ENCODE data around the gene CCDC88C.

The CCDC88C gene

DNA sequence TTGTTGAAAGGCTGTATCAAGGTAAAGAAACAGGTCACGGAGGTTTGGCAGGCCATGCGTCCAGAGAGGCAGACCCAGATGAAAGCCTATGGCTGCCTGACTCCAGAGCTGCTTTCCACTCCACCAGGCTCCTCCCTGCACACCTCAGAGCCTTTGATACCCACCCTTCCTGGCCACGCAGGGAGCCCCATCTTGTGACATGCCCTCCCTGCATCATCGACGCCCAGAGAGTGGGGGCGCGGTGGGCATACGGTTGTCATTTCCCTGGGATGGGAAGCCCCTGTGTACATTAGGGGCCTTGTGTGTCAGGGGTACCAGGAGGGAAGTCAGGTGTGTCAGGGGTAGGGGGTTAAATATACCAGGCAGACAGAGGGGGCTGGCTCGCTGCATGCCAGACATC lies 142.8 kb downstream of the CCDC88C start:
- Histone ChIP-seq H3K27me3 (ENCODE audit: control insufficient read depth in 5 of 5, insufficient read depth in 4 of 5, low read length in 5 of 5) (no peaks in the 10 kb centered on the region), H3K27ac (ENCODE audit: low read depth, low read length) (no peak overlapping the region), H3K36me3 (ENCODE audit: control insufficient read depth in 5 of 5, insufficient read depth in 5 of 5, low read length in 5 of 5) (peaks cover 0 to 57% (median 33%) of the 10 kb centered on the region in 5 donors), H3K4me1 (ENCODE audit: control insufficient read depth in 5 of 5, insufficient read depth in 5 of 5, low read length in 5 of 5) (peaks cover 3 to 5% (median 3%) of the 10 kb centered on the region in 5 donors), H3K9me3 (ENCODE audit: control insufficient read depth in 5 of 5, low read length in 5 of 5) (no peaks in the 10 kb centered on the region), H3K4me3 (ENCODE audit: low read depth in 1 of 5, low read length in 5 of 5) (no peak overlapping the region), H3K9ac (ENCODE audit: low read length in 5 of 5) (no peak overlapping the region)

GRCh38 chr14:91273885-91274273 lies 143.7 kb downstream of the CCDC88C start:
- H3K9ac ChIP-seq (ENCODE audit: low read length in 5 of 5), result no peak overlapping the region
- H3K27me3 ChIP-seq (ENCODE audit: control insufficient read depth in 5 of 5, insufficient read depth in 4 of 5, low read length in 5 of 5), result no peaks in the 10 kb centered on the region
- peaks cover 8 to 13% (median 12%) of the 10 kb centered on the region in 5 donors for H3K4me1 ChIP-seq (ENCODE audit: control insufficient read depth in 5 of 5, insufficient read depth in 5 of 5, low read length in 5 of 5)
- H3K4me3 ChIP-seq (ENCODE audit: low read depth in 1 of 5, low read length in 5 of 5), result no peak overlapping the region
- peaks cover 0 to 50% (median 25%) of the 10 kb centered on the region in 5 donors for H3K36me3 ChIP-seq (ENCODE audit: control insufficient read depth in 5 of 5, insufficient read depth in 5 of 5, low read length in 5 of 5)
- H3K27ac ChIP-seq (ENCODE audit: low read depth, low read length), result no peak overlapping the region
- H3K9me3 ChIP-seq (ENCODE audit: control insufficient read depth in 5 of 5, low read length in 5 of 5), result no peaks in the 10 kb centered on the region

GRCh38 chr14:91273273-91273884 lies 144.2 kb downstream of the CCDC88C start:
- H3K36me3 ChIP-seq (ENCODE audit: control insufficient read depth in 5 of 5, insufficient read depth in 5 of 5, low read length in 5 of 5), result peaks cover 0 to 47% (median 23%) of the 10 kb centered on the region in 5 donors
- peaks cover 8 to 13% (median 12%) of the 10 kb centered on the region in 5 donors for H3K4me1 ChIP-seq (ENCODE audit: control insufficient read depth in 5 of 5, insufficient read depth in 5 of 5, low read length in 5 of 5)
- no peak overlapping the region for H3K4me3 ChIP-seq (ENCODE audit: low read depth in 1 of 5, low read length in 5 of 5)
- no peaks in the 10 kb centered on the region for H3K9me3 ChIP-seq (ENCODE audit: control insufficient read depth in 5 of 5, low read length in 5 of 5)
- no peak overlapping the region for H3K9ac ChIP-seq (ENCODE audit: low read length in 5 of 5)
- H3K27ac ChIP-seq (ENCODE audit: low read depth, low read length), result no peak overlapping the region
- no peaks in the 10 kb centered on the region for H3K27me3 ChIP-seq (ENCODE audit: control insufficient read depth in 5 of 5, insufficient read depth in 4 of 5, low read length in 5 of 5)

DNA sequence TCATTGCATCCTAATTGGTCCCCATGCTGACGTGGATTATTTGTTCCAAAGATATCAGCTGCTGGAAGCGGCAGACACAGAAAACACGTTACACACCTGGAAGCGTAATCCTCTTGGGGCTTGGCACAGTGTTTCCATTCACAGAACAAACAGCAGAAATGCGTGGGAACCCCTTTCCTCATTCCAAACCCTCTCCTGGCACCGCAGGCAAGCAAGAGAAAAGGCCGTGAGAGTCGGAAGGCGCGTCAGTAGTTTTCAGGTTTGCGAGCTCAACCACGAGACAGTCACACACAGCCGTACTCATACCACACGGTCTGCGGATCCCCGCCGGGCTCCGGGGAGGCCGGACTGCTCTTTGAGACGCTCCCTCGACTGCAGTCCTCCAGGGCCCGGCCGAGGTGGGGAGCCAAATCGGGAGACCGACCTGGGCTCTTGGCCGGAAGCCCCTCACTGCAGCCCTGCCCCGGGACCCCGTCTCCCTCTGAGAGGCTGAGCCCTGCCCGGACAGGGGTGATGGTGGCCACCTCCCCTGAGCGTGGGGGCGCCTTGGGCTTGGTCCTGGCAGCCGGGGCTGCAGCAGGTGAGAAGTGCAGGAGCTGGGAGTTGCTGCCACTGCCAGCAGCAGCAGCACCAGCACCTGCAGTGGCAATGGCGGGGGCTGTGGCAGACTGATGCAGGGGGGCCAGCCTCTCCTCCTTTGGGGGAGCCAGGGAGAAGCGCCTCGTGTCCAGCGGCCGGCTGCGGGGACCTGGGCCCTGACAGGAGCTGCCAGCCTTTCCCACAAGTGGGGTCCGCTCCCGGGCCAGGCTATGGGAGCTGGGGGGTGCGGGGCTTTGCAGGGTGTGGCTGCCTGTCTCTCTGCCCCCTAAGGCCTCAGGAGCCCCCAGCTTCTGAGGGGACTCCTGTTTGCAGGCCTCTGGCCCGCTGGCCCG lies 145.0 kb downstream of the CCDC88C start:
- peaks cover 0 to 2% (median 0%) of the 10 kb centered on the region in 5 donors for H3K27me3 ChIP-seq (ENCODE audit: control insufficient read depth in 5 of 5, insufficient read depth in 4 of 5, low read length in 5 of 5)
- H3K27ac ChIP-seq (ENCODE audit: low read depth, low read length), result no peak overlapping the region
- no peaks in the 10 kb centered on the region for H3K9me3 ChIP-seq (ENCODE audit: control insufficient read depth in 5 of 5, low read length in 5 of 5)
- peaks cover 0 to 39% (median 19%) of the 10 kb centered on the region in 5 donors for H3K36me3 ChIP-seq (ENCODE audit: control insufficient read depth in 5 of 5, insufficient read depth in 5 of 5, low read length in 5 of 5)
- H3K4me1 ChIP-seq (ENCODE audit: control insufficient read depth in 5 of 5, insufficient read depth in 5 of 5, low read length in 5 of 5), result peaks cover 8 to 13% (median 12%) of the 10 kb centered on the region in 5 donors
- H3K9ac ChIP-seq (ENCODE audit: low read length in 5 of 5), result no peak overlapping the region
- no peak overlapping the region for H3K4me3 ChIP-seq (ENCODE audit: low read depth in 1 of 5, low read length in 5 of 5)

DNA sequence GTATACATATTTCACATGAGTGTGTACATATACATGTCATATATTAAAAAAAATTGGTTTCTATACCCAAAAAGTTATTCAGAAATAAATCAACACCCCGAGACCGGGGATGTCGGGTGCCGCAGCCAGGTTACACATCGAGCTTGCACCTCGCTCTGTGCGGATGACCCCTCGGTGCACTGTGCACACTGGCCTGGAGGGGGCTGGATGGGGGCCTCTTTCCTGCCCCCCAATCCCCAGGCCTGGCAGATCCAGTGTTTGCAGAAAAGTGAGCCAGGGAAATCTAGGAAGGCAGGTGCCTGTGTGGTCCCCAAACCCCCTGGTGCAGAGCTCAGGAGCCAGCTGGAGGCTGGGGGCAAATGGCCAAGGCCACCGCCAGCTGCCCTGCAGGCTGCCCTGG lies 146.0 kb downstream of the CCDC88C start:
- Histone ChIP-seq H3K9me3 (ENCODE audit: control insufficient read depth in 5 of 5, low read length in 5 of 5) (no peaks in the 10 kb centered on the region), H3K27me3 (ENCODE audit: control insufficient read depth in 5 of 5, insufficient read depth in 4 of 5, low read length in 5 of 5) (peaks cover 0 to 2% (median 0%) of the 10 kb centered on the region in 5 donors), H3K4me1 (ENCODE audit: control insufficient read depth in 5 of 5, insufficient read depth in 5 of 5, low read length in 5 of 5) (peaks cover 8 to 13% (median 12%) of the 10 kb centered on the region in 5 donors), H3K4me3 (ENCODE audit: low read depth in 1 of 5, low read length in 5 of 5) (no peak overlapping the region), H3K9ac (ENCODE audit: low read length in 5 of 5) (no peak overlapping the region), H3K36me3 (ENCODE audit: control insufficient read depth in 5 of 5, insufficient read depth in 5 of 5, low read length in 5 of 5) (peaks cover 0 to 35% (median 14%) of the 10 kb centered on the region in 5 donors), H3K27ac (ENCODE audit: low read depth, low read length) (no peak overlapping the region)

DNA sequence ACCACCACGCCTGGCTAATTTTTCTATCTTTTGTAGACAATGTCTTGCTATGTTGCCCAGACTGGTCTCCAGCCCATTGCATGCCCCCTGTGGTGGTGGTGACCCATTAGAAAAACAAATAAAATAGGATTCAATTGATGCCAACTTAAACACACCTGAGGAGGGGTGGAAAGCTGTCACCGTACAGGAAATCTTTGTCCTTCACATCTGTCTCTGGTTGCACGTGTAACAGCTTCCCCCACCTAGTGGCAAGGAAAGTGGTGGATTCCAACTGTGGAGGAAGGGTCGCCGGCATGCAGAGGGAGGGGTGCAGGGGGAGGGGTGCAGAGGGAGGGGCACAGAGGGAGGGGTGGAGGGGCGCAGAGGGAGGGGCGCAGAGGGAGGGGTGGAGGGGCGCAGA lies 147.0 kb downstream of the CCDC88C start:
- H3K4me1 ChIP-seq (ENCODE audit: control insufficient read depth in 5 of 5, insufficient read depth in 5 of 5, low read length in 5 of 5), result peaks cover 8 to 13% (median 12%) of the 10 kb centered on the region in 5 donors
- peaks cover 0 to 35% (median 11%) of the 10 kb centered on the region in 5 donors for H3K36me3 ChIP-seq (ENCODE audit: control insufficient read depth in 5 of 5, insufficient read depth in 5 of 5, low read length in 5 of 5)
- no peak overlapping the region for H3K27ac ChIP-seq (ENCODE audit: low read depth, low read length)
- no peak overlapping the region for H3K9ac ChIP-seq (ENCODE audit: low read length in 5 of 5)
- H3K4me3 ChIP-seq (ENCODE audit: low read depth in 1 of 5, low read length in 5 of 5), result no peak overlapping the region
- no peaks in the 10 kb centered on the region for H3K9me3 ChIP-seq (ENCODE audit: control insufficient read depth in 5 of 5, low read length in 5 of 5)
- H3K27me3 ChIP-seq (ENCODE audit: control insufficient read depth in 5 of 5, insufficient read depth in 4 of 5, low read length in 5 of 5), result peaks cover 0 to 2% (median 0%) of the 10 kb centered on the region in 5 donors

- H3K9me3 ChIP-seq (ENCODE audit: control insufficient read depth in 5 of 5, low read length in 5 of 5), result no peaks in the 10 kb centered on the region
- H3K4me3 ChIP-seq (ENCODE audit: low read depth in 1 of 5, low read length in 5 of 5), result no peak overlapping the region
- H3K27ac ChIP-seq (ENCODE audit: low read depth, low read length), result no peak overlapping the region
- H3K27me3 ChIP-seq (ENCODE audit: control insufficient read depth in 5 of 5, insufficient read depth in 4 of 5, low read length in 5 of 5), result peaks cover 0 to 5% (median 0%) of the 10 kb centered on the region in 5 donors
- no peak overlapping the region for H3K9ac ChIP-seq (ENCODE audit: low read length in 5 of 5)
- peaks cover 0 to 35% (median 11%) of the 10 kb centered on the region in 5 donors for H3K36me3 ChIP-seq (ENCODE audit: control insufficient read depth in 5 of 5, insufficient read depth in 5 of 5, low read length in 5 of 5)
- peaks cover 8 to 13% (median 12%) of the 10 kb centered on the region in 5 donors for H3K4me1 ChIP-seq (ENCODE audit: control insufficient read depth in 5 of 5, insufficient read depth in 5 of 5, low read length in 5 of 5)
Observed at GRCh38 chr14:91270188-91270587, 147.4 kb downstream of the CCDC88C start.

- Histone ChIP-seq H3K27ac (ENCODE audit: low read depth, low read length) (no peak overlapping the region), H3K9ac (ENCODE audit: low read length in 5 of 5) (peak overlapping the region in 2 of 5 donors; percentile 13 to 59), H3K27me3 (ENCODE audit: control insufficient read depth in 5 of 5, insufficient read depth in 4 of 5, low read length in 5 of 5) (peaks cover 0 to 9% (median 5%) of the 10 kb centered on the region in 5 donors), H3K36me3 (ENCODE audit: control insufficient read depth in 5 of 5, insufficient read depth in 5 of 5, low read length in 5 of 5) (peaks cover 0 to 27% (median 11%) of the 10 kb centered on the region in 5 donors), H3K9me3 (ENCODE audit: control insufficient read depth in 5 of 5, low read length in 5 of 5) (no peaks in the 10 kb centered on the region), H3K4me3 (ENCODE audit: low read depth in 1 of 5, low read length in 5 of 5) (peak overlapping the region; percentile 12 to 46 (median 35)), H3K4me1 (ENCODE audit: control insufficient read depth in 5 of 5, insufficient read depth in 5 of 5, low read length in 5 of 5) (peaks cover 8 to 19% (median 17%) of the 10 kb centered on the region in 5 donors)
Observed at GRCh38 chr14:91269076-91269991, 148.3 kb downstream of the CCDC88C start.

DNA sequence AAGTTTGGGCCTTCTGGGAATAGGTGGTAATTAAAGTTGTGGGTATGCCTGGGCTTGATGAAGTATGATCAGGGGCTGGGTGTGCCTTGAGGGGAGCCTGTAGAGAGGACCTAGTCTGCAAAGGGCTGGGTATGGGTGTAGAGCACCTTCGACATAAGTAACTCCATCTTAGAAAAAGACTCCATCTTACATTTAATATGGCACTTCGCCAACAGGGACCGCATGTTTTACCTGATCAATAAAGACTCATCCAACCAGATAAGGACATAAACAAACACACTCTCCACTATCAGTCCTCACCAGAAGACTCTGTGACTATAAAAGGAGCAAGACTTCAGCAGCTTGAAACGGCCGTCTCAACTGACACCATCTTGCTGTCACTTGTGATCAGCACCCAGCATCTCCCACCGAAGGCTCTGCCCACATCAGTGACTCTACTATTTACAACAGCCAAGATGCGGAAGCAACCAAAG lies 149.6 kb downstream of the CCDC88C start:
- Histone ChIP-seq H3K27ac (ENCODE audit: low read depth, low read length) (no peak overlapping the region), H3K36me3 (ENCODE audit: control insufficient read depth in 5 of 5, insufficient read depth in 5 of 5, low read length in 5 of 5) (peaks cover 0 to 14% (median 7%) of the 10 kb centered on the region in 5 donors), H3K4me3 (ENCODE audit: low read depth in 1 of 5, low read length in 5 of 5) (no peak overlapping the region), H3K9me3 (ENCODE audit: control insufficient read depth in 5 of 5, low read length in 5 of 5) (no peaks in the 10 kb centered on the region), H3K9ac (ENCODE audit: low read length in 5 of 5) (no peak overlapping the region), H3K4me1 (ENCODE audit: control insufficient read depth in 5 of 5, insufficient read depth in 5 of 5, low read length in 5 of 5) (peaks cover 8 to 25% (median 21%) of the 10 kb centered on the region in 5 donors), H3K27me3 (ENCODE audit: control insufficient read depth in 5 of 5, insufficient read depth in 4 of 5, low read length in 5 of 5) (peaks cover 4 to 21% (median 15%) of the 10 kb centered on the region in 5 donors)

All from subcutaneous abdominal adipose tissue (tissue), 5 donors.